Epithelial cell of esophagus (primary cell): Measurements from ENCODE around the gene HERPUD1.

Experiments
- DNase-seq: peaks from one replicate; pipeline ENCODE4 v3.0.0; 2010; ENCODE audit warnings: low read depth
- H3K4me3 ChIP-seq: 2 replicates; pipeline ENCODE4 v1.5.1; 2011; ENCODE audit warnings: mild to moderate bottlenecking, low read length, control low read depth
- CTCF ChIP-seq: IDR thresholded peaks from 2 replicates; pipeline ENCODE4 v1.5.1; 2011; ENCODE audit warnings: low read depth, mild to moderate bottlenecking, low read length, control low read depth, inconsistent platforms; ENCODE audit not compliant: insufficient read depth; ENCODE audit errors: missing control alignments

HERPUD1 gene

GRCh38 chr16:56918467-56919012, 13.4 kb upstream of the HERPUD1 start:
- no peak for TF ChIP-seq CTCF
- DNase-seq, result no peak

GRCh38 chr16:56919099-56919800, 12.7 kb upstream of the HERPUD1 start:
- TF ChIP-seq CTCF, result no peak
- no peak overlapping the region for H3K4me3 ChIP-seq
- DNase-seq, result peak; percentile 97

More at GRCh38 chr16:56918467-56919012, 13.4 kb upstream of the HERPUD1 start:
- H3K4me3 ChIP-seq, result no peak overlapping the region

GRCh38 chr16:56921571-56921970, 10.4 kb upstream of the HERPUD1 start:
- no peak for TF ChIP-seq CTCF
- DNase-seq, result no peak
- H3K4me3 ChIP-seq, result no peak overlapping the region

GRCh38 chr16:56923481-56924091, 8.4 kb upstream of the HERPUD1 start:
- TF ChIP-seq CTCF, result no peak
- no peak overlapping the region for H3K4me3 ChIP-seq
- DNase-seq, result no peak

GRCh38 chr16:56927471-56927870, 4.5 kb upstream of the HERPUD1 start:
- TF ChIP-seq CTCF, result no peak

GRCh38 chr16:56929639-56930038, 2.3 kb upstream of the HERPUD1 start:
- no peak for TF ChIP-seq CTCF
- no peak overlapping the region for H3K4me3 ChIP-seq
- no peak for DNase-seq

More at GRCh38 chr16:56927471-56927870, 4.5 kb upstream of the HERPUD1 start:
- no peak overlapping the region for H3K4me3 ChIP-seq
- DNase-seq, result no peak
